Muscle of leg (tissue), 11 donors: Measurements from ENCODE around the gene CALU. TPM values are rescaled to one million over a fixed set of nuclear protein-coding genes. Genes with fewer than 3 reads are reported as not detected.
A peak's percentile ranks its signal among the peaks of the same experiment; 100 is the strongest.

Experiments
- DNase-seq: peaks from one replicate; pipeline ENCODE4 v3.0.0; 2013
- H3K27ac ChIP-seq: one replicate; pipeline ENCODE4 v1.5.1; 2013; ENCODE audit warnings: mild to moderate bottlenecking, low read length, control low read depth
- H3K27me3 ChIP-seq: one replicate; pipeline ENCODE4 v1.6.1; 2013; ENCODE audit warnings: low read length; ENCODE audit not compliant: control insufficient read depth, insufficient read depth
- H3K36me3 ChIP-seq: one replicate; pipeline ENCODE4 v1.6.1; 2013; ENCODE audit warnings: low read length; ENCODE audit not compliant: control insufficient read depth, insufficient read depth
- H3K4me1 ChIP-seq: one replicate; pipeline ENCODE4 v1.6.1; 2013; ENCODE audit warnings: low read length; ENCODE audit not compliant: control insufficient read depth, insufficient read depth
- H3K4me3 ChIP-seq: one replicate; pipeline ENCODE4 v1.5.1; 2013; ENCODE audit warnings: low read length, control low read depth
- H3K9me3 ChIP-seq: replicated peaks from 2 replicates; pipeline ENCODE4 v1.6.1; 2013; ENCODE audit warnings: low read depth, low read length; ENCODE audit not compliant: control insufficient read depth
- WGBS: methylation state at CpG from one replicate; pipeline ENCODE4 v1.1.5; 2013; ENCODE audit warnings: missing lambda C conversion rate; ENCODE audit not compliant: insufficient coverage; 5-methylcytosine and 5-hydroxymethylcytosine counted together
- polyA plus RNA-seq, 8 donors: library from polyadenylated mRNA; unstranded; fragments of 120-200 nt; gene quantifications; one replicate each; pipeline versions ENCODE4 v1.2.1 to v1.2.3, GENCODE V29; 2013; ENCODE audit warnings: inconsistent platforms in 1 of 8, low replicate concordance in 1 of 8; ENCODE audit not compliant: insufficient read length in 8 of 8, insufficient read depth in 1 of 8
- total RNA-seq: library from RNA; stranded (reverse); fragments of 120-200 nt; gene quantifications from one replicate; pipeline ENCODE4 v1.2.4, GENCODE V29; 2013

Gene CALU
- total and polyA plus RNA-seq, 9 donors = 172 to 324 (median 239) TPM

- no peaks in the 10 kb centered on the region for H3K36me3 ChIP-seq
- H3K27me3 ChIP-seq = peaks cover 4% of the 10 kb centered on the region
- peaks cover 14% of the 10 kb centered on the region for H3K4me1 ChIP-seq
- no peaks in the 10 kb centered on the region for H3K9me3 ChIP-seq
- 57% methylated on average over 2 of the region's 2 CpGs for WGBS
- no peak overlapping the region for H3K4me3 ChIP-seq
- no peak for DNase-seq
- no peak overlapping the region for H3K27ac ChIP-seq
Observed at GRCh38 chr7:128732521-128733277, 6.5 kb upstream of the CALU start.

- Histone ChIP-seq H3K36me3 (no peaks in the 10 kb centered on the region), H3K27ac (no peak overlapping the region), H3K4me3 (no peak overlapping the region), H3K9me3 (no peaks in the 10 kb centered on the region), H3K27me3 (peaks cover 4% of the 10 kb centered on the region), H3K4me1 (peaks cover 17% of the 10 kb centered on the region)
- WGBS = 63% methylated on average over 2 of the region's 2 CpGs
- no peak for DNase-seq
Observed at GRCh38 chr7:128733278-128733645, 5.9 kb upstream of the CALU start.

- WGBS = 100% methylated on average over 1 of the region's 1 CpG
- Histone ChIP-seq H3K27ac (no peak overlapping the region), H3K4me3 (no peak overlapping the region)
Observed at GRCh38 chr7:128734890-128735289, 4.3 kb upstream of the CALU start.

GRCh38 chr7:128735436-128735835, 3.7 kb upstream of the CALU start:
- 83% methylated on average over 2 of the region's 5 CpGs for WGBS
- no peak for DNase-seq
- no peak overlapping the region for H3K4me3 ChIP-seq

More at GRCh38 chr7:128734890-128735289, 4.3 kb upstream of the CALU start:
- H3K27me3 ChIP-seq = peaks cover 4% of the 10 kb centered on the region
- no peak for DNase-seq
- peaks cover 12% of the 10 kb centered on the region for H3K4me1 ChIP-seq
- H3K36me3 ChIP-seq = no peaks in the 10 kb centered on the region
- no peaks in the 10 kb centered on the region for H3K9me3 ChIP-seq

GRCh38 chr7:128737441-128737840, 1.7 kb upstream of the CALU start:
- Histone ChIP-seq H3K9me3 (no peaks in the 10 kb centered on the region), H3K4me1 (peaks cover 16% of the 10 kb centered on the region), H3K27me3 (peaks cover 4% of the 10 kb centered on the region), H3K36me3 (no peaks in the 10 kb centered on the region), H3K4me3 (no peak overlapping the region), H3K27ac (no peak overlapping the region)
- no CpG with 5 or more reads among the region's 4 CpGs for WGBS
- DNase-seq = no peak

More at GRCh38 chr7:128735436-128735835, 3.7 kb upstream of the CALU start:
- Histone ChIP-seq H3K36me3 (no peaks in the 10 kb centered on the region), H3K27me3 (peaks cover 4% of the 10 kb centered on the region), H3K4me1 (peaks cover 11% of the 10 kb centered on the region), H3K27ac (no peak overlapping the region), H3K9me3 (no peaks in the 10 kb centered on the region)

GRCh38 chr7:128737867-128738385, 1.2 kb upstream of the CALU start:
- DNase-seq = no peak
- peaks cover 3% of the 10 kb centered on the region for H3K27me3 ChIP-seq
- peak overlapping the region; percentile 100 for H3K27ac ChIP-seq
- no peak overlapping the region for H3K4me3 ChIP-seq
- no peaks in the 10 kb centered on the region for H3K9me3 ChIP-seq
- H3K4me1 ChIP-seq = peaks cover 16% of the 10 kb centered on the region
- no peaks in the 10 kb centered on the region for H3K36me3 ChIP-seq
- no CpG with 5 or more reads among the region's 1 CpG for WGBS

- H3K9me3 ChIP-seq = no peaks in the 10 kb centered on the region
- peak overlapping the region; percentile 100 for H3K4me3 ChIP-seq
- peaks cover 3% of the 10 kb centered on the region for H3K36me3 ChIP-seq
- DNase-seq = no peak
- H3K4me1 ChIP-seq = peaks cover 16% of the 10 kb centered on the region
- H3K27me3 ChIP-seq = peaks cover under 1% of the 10 kb centered on the region
- peak overlapping the region; percentile 100 for H3K27ac ChIP-seq
- WGBS = 4% methylated on average over 8 of the region's 8 CpGs
Observed at GRCh38 chr7:128738570-128739047, 550 bp upstream of the CALU start.

- peak overlapping the region; percentile 100 for H3K4me3 ChIP-seq
- no peaks in the 10 kb centered on the region for H3K9me3 ChIP-seq
- DNase-seq = no peak
- H3K36me3 ChIP-seq = peaks cover 6% of the 10 kb centered on the region
- peak overlapping the region; percentile 99 for H3K27ac ChIP-seq
- WGBS = 2% methylated on average over 7 of the region's 13 CpGs
- H3K27me3 ChIP-seq = no peaks in the 10 kb centered on the region
- peaks cover 16% of the 10 kb centered on the region for H3K4me1 ChIP-seq
Observed at GRCh38 chr7:128739990-128740682, 977 bp downstream of the CALU start.

- Histone ChIP-seq H3K27me3 (no peaks in the 10 kb centered on the region), H3K4me3 (peak overlapping the region; percentile 100), H3K27ac (peak overlapping the region; percentile 99), H3K9me3 (no peaks in the 10 kb centered on the region), H3K36me3 (peaks cover 6% of the 10 kb centered on the region), H3K4me1 (peaks cover 13% of the 10 kb centered on the region)
- WGBS = 20% methylated on average over 1 of the region's 3 CpGs
- peak; percentile 68 for DNase-seq
Observed at GRCh38 chr7:128740996-128741395, 1.8 kb downstream of the CALU start.

GRCh38 chr7:128741491-128741890, 2.3 kb downstream of the CALU start:
- H3K27me3 ChIP-seq = no peaks in the 10 kb centered on the region
- peaks cover 13% of the 10 kb centered on the region for H3K4me1 ChIP-seq
- no peak overlapping the region for H3K4me3 ChIP-seq
- no peaks in the 10 kb centered on the region for H3K9me3 ChIP-seq
- DNase-seq = no peak
- no CpG with 5 or more reads among the region's 3 CpGs for WGBS
- H3K36me3 ChIP-seq = peaks cover 9% of the 10 kb centered on the region
- no peak overlapping the region for H3K27ac ChIP-seq
